NCI-H69 (cell line): ENCODE data around the gene TCL1A.

Experiments
- DNase-seq: peaks from one replicate; lab custom pipeline; 2025; lab: John Stamatoyannopoulos, UW

The TCL1A gene

GRCh38 chr14:95705518-95705917, 8.4 kb downstream of the TCL1A start:
- DNase-seq = no peak

- no peak for DNase-seq
Measured at GRCh38 chr14:95703805-95704204, 10.1 kb downstream of the TCL1A start.

GRCh38 chr14:95703341-95703740, 10.6 kb downstream of the TCL1A start:
- DNase-seq = no peak

- DNase-seq = no peak
Measured at GRCh38 chr14:95701846-95702221, 12.1 kb downstream of the TCL1A start.

- peak; percentile 41 for DNase-seq
Measured at GRCh38 chr14:95700221-95700976, 13.5 kb downstream of the TCL1A start.

- DNase-seq = no peak
Measured at GRCh38 chr14:95699412-95699811, 14.5 kb downstream of the TCL1A start.

- DNase-seq = no peak
Measured at GRCh38 chr14:95698287-95698686, 15.6 kb downstream of the TCL1A start.

DNA sequence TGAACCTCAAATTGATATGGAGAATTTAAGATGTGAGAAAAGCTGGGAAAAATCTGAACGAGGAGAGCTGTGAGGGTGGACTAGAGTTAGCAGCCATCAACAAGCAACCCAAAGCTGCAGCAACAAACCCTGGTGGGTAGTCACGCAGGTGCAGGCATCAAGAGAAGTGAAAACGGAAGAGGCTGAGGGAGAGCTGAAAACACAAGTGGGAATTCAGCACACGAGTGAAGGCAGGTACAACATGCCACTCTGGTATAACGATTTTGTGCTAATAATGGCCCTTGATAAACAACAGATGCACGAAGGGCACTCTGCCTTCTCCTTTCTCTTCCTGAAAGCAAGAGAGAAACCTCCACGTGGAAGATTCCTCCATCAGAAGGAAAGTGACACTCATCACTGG, 16.2 kb downstream of the TCL1A start:
- DNase-seq = no peak

DNA sequence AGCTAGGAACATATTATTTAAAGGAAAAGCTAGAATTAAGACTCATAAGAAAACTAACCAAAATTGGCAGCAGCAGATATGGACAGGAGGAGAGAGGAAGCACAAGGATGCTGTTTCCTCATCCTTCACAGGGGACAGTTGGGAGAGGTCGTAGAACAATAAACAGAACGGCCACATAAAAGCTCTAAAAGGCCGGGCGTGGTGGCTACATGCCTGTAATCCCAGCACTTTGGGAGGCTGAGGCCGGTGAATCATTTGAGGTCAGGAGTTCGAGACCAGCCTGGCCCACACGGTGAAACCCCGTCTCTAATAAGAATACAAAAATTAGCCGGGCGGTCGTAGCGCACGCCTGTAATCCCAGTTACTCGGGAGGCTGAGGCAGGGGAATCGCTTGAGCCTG, 17.2 kb downstream of the TCL1A start:
- DNase-seq = no peak

- no peak for DNase-seq
Measured at GRCh38 chr14:95695913-95696312, 18.0 kb downstream of the TCL1A start.

DNA sequence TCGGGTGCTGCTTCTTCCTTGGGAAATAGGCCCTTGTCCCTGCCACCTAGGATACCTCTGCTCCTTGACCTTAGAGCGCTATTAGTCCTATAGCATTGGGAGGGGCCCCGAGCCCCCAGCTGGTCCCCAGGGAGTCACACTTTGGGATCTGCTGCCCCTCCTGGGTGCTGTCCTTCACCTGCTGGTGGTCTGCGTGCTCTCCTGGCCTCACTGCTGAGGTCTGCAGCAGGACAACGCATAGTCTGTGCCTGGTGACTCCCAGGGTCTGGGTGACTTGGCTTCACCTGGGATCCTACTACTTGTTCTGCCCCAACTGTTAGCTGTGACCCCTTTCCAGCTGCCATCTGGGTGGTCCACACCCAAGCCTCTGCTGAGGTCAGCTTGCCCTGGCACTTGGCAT, 18.9 kb downstream of the TCL1A start:
- no peak for DNase-seq

DNA sequence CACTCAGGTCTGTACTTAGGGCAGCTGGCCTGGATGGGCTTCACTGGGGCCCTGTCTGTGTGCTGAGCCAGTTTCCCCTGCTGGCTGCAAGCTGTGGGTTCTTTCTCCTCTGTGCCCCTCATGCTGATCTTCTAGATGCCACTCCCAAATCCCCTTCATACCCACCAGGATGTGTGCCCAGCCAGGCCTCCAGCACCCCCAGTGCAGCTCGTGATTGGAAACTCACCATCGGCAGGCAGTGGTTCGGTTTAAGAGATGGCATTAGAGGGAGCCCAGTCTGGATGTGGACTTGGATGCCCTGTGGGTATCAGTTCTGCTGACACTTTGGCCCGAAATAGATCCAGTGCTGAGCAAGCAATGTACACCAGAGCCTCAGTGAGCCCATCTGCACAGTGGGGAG, 21.8 kb downstream of the TCL1A start:
- DNase-seq = no peak

- DNase-seq = no peak
Measured at GRCh38 chr14:95691591-95691990, 22.3 kb downstream of the TCL1A start.

DNA sequence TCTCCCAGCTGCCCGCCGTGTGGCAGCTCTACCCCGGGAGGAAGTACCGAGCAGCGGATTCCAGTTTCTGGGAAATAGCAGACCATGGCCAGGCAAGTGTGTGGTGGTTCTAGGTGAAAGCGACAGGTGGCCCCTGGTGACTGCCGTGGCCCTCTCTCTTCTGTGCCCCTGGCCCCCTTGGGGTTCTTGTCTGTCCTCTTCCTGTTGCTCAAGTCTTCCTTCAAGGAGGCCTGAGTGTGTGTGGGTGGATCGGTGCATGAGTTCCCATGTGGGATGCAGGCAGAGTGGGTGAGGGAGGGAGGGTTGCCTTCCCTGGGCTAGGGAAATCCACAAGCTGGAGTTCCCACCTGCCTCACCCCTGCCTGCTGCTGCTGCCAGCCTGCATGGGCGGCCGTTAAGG, 23.1 kb downstream of the TCL1A start:
- DNase-seq = no peak

- no peak for DNase-seq
Measured at GRCh38 chr14:95689441-95689840, 24.5 kb downstream of the TCL1A start.

GRCh38 chr14:95686935-95687334, 27.0 kb downstream of the TCL1A start:
- DNase-seq = peak; percentile 95

DNA sequence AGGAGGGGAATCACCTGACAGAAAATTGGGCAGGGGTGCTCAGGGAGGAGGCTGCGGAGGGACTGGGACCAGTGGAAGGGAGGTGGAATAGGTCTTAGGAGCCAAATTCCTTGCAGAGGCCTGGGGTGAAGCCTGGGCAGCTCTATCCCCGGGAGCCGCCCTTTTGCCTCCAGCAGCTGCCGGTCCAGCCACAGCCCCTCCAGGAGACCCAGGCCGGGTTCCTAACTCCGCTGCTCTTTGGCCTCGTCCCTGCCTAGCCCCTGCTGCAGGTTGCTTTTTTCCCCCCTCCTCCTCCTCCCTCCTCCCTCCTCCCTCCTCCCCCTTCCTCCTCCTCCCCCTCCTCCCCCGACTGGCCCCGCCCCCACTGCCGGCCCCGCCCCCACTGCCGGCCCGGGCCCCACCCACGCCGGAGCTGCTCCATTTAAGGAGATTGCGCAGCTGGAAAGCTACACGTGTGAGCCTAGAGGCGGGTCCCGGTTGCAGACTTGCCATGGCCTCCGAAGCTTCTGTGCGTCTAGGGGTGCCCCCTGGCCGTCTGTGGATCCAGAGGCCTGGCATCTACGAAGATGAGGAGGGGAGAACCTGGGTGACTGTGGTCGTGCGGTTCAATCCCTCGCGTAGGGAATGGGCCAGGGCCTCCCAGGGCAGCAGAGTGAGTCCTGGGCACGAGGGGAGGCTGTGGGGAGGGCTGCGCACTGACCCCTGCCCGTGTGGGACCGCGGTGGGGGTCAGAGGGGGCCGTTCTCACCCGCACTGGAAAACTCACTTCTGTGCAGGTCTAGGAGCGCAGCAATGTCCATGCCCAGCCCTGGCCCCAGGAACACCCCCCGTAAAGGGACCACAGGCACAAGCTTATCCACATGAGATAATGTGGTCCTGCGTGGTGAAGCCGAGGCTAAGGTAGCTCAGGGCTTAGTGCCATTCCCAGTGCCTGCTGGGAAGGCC, 27.7 kb downstream of the TCL1A start, which contains the start of gene TCL1B:
Gene TCL1B (plus strand): TSS at position 449 of the 945 bp plus-strand sequence. CDS start 42 bp downstream, at position 491.
- peak; percentile 89 for DNase-seq

GRCh38 chr14:95683793-95684192, 30.1 kb downstream of the TCL1A start:
- peak; percentile 71 for DNase-seq

DNA sequence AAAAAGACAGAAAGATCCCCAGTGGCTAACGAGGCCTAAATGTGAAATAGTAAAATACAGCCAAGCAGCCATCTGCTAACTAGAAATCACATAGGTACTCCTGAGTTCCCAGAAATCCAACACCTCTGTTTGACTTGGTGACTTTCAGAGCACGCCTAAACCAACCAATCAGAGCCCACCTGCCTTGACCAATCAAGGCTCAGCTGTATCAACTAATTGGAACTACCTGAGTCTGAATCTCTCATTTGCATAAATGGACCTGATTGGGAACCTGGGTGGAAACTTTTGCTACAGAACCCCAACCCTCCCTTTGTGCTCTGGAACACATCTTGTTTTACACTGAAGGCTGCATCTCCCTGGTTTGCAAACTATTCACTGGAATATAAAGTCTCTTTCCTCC, 32.8 kb downstream of the TCL1A start:
- DNase-seq = peak; percentile 69

- peak; percentile 92 for DNase-seq
Measured at GRCh38 chr14:95679998-95680735, 33.8 kb downstream of the TCL1A start.

DNA sequence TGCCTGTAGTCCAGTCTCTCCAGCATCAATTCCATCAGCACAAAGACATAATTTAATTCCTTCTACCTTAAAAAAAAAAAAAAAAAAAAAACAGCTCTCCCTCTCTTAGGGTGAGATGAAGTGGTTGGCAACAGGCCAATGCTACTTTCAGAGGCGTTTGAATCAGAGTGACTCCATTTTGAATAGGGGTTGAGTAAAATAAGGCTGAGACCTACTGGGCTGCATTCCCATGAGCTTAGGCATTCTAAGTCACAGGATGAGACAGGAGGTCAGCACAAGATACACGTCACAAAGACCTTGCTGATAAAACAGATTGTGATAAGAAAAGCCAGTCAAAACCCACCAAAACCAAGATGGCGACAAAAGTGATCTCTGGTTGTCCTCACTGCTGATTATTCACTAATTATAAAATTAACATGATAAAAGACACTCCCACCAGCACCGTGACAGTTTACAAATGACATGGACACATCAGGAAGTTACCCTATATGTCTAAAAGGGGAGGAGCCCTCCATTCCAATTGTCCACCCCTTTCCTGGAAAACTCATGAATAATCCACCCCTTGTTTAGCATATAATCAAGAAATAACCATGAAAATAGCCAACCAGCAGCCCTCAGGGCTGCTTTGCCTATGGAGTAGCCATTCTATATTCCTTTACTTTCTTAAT, 34.6 kb downstream of the TCL1A start:
- peak; percentile 58 for DNase-seq
